HT1080 (cell line): Measurements from ENCODE around the gene SHANK1. TPM values are rescaled to one million over a fixed set of nuclear protein-coding genes. Genes with fewer than 3 reads are reported as not detected.

Experiments used
- DNase-seq: peaks from one replicate; pipeline ENCODE4 v3.0.0-alpha.2; 2015; ENCODE audit warnings: low read depth
- total RNA-seq: library from RNA; depleted of rRNA; stranded (reverse); fragments of >200 nt; shearing (Covaris generic); gene quantifications from 2 replicates; pipeline ENCODE4 v1.2.3, GENCODE V29; 2014

SHANK1 gene
- total RNA-seq, 1 experiment from 2014 or later: 10.5 TPM

- no peak for DNase-seq
Observed at GRCh38 chr19:50712833-50713232, 6.8 kb downstream of the SHANK1 start.

- no peak for DNase-seq
Observed at GRCh38 chr19:50711805-50712204, 7.8 kb downstream of the SHANK1 start.

DNA sequence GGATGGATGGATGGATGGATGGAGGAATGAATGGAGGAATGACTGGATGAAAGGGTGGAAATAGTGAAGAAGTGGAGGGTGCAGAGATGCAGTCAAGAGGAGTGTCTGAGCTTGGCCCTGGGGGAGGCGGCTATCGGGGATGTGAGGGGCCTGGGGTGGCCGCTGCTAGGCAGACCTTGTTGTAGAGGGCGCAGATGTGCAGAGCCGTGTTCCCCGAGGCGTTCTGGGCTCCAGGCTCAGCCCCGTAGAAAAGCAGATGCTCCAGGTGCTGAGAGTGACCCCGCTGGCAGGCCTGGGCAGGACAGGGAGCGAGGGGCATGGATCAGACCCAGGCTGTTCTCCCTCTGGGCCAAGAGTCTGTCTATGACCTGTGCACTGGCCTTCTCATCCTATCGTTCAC is 8.4 kb downstream of the SHANK1 start:
- DNase-seq: no peak

GRCh38 chr19:50710612-50711011 is 9.0 kb downstream of the SHANK1 start:
- no peak for DNase-seq

DNA sequence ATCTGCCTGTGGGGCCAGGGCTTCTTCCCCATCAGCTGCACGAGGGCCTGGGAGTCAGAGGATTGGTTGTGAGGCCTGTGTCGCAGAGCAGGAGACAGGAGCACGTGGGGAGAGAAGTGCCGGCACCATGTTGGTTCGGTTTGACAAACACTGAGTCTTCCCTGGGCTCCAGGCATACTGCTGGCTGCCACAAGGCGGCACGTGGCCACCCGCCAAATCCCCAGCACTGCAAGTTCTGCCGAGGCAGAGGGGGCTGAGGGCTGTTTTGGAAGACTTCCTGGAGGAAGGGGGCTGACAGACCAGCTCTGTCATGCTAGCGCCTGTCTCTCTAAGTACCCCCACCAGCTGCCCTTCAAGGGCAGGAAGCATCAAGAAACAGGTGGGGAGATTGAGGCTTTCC is 9.5 kb downstream of the SHANK1 start:
- no peak for DNase-seq

DNA sequence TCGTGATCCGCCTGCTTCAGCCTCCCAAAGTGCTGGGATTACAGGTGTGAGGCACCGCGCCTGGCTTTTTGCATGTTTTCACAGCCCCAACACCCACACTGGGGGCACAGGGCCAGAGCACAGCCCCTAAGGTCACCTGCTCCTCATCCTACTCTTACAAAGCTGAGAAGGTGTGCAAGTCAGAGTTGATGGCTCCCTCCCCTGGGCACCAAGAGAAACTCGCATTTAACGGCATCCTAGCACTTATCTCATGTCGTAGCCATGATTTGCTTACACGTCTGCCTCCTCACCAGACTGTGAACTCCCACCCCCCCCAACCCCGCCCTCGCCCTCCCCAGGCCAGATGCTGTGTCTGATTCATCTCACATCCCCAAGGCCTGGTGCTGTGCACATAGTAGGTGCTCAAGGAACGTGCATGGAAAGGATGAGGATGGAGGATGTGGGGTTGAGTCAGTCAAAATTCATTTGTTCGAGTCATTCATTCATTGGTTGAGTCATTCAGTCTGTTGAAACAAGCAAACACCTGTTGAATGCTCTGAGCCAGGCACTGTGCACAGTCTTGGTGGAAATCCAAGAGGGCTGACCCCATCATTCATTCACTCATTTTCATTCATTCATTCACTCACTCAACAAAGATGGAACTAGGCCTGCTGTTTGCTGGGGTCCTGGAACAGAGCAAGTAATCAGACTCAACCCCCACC is 11.3 kb downstream of the SHANK1 start:
- peak; percentile 63 for DNase-seq

GRCh38 chr19:50706387-50706786 is 13.2 kb downstream of the SHANK1 start:
- no peak for DNase-seq

DNA sequence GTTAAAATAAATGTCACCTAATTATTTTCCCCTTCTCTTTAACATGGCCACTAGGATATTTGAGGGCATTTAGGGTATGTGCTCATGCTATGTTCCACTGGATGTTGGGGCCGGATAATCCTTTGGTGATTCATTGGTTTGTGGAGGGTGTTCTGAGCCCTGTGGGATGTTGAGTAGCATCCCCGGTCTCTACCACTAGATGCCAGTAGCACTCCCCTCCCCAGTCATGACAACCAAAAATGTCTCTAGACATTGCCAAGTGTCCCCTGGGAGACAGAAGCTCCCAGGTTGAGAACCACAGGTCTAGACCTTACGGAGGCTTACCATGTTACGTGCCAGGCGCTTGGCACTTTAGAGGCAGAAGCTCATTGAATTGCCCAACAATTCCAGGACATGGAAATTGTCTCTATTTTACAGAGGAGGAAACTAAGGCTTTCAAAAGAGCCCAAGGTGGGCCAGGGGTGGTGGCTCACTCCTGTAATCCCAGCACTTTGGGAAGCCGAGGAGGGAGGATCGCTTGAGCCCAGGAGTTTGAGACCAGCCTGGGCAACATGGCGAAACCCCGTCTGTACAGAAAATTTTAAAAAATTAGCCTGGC is 14.1 kb downstream of the SHANK1 start:
- peak; percentile 91 for DNase-seq

GRCh38 chr19:50703915-50704796 is 15.4 kb downstream of the SHANK1 start:
- DNase-seq: peak; percentile 61

DNA sequence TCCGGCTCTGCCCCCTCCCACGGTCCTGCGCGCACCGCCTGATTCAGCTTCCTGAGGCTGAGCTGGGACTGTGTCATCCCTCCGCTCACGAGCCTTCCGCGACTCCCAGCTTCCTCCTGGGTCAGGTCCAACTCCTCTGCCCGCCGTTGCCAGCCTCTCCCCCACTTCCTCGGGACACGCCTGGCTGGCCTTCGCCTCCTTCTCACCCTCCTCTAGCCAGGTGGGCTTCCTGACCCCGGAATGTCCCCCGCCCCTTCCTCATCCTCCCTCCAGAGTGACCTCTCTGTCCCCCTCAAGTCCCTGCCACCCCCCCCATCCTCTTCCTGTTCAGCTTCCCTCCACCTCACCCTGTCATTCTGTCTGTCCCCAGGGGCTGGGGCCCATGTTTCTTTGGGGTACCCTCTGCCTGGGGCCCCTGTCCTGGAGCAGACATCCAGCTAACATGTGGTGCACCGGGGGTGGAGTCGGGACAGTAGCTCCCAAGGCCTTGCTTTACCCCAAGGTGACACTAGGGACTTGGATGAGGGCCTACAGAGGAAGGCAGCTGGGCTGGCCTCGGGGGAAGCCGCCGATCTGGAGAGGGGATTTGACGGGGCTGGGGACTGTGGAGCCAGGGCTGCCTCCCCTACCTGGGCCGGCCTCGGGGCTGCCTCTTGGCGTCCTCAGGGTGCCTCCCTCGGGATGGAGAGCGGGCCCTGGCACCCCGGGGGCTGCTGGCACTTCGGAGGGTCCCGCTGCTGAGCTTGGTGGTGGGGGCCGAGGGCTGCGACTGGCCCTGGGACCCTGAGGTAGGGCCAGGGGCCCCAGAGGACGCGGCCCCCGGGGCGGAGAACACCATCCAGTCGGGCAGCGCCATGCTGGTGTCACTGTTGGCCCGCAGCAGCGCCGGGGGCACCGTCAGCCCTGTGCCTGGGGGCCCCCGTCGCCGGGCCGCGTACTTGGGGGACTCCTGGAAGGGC is 16.5 kb downstream of the SHANK1 start:
- peak; percentile 87 for DNase-seq

DNA sequence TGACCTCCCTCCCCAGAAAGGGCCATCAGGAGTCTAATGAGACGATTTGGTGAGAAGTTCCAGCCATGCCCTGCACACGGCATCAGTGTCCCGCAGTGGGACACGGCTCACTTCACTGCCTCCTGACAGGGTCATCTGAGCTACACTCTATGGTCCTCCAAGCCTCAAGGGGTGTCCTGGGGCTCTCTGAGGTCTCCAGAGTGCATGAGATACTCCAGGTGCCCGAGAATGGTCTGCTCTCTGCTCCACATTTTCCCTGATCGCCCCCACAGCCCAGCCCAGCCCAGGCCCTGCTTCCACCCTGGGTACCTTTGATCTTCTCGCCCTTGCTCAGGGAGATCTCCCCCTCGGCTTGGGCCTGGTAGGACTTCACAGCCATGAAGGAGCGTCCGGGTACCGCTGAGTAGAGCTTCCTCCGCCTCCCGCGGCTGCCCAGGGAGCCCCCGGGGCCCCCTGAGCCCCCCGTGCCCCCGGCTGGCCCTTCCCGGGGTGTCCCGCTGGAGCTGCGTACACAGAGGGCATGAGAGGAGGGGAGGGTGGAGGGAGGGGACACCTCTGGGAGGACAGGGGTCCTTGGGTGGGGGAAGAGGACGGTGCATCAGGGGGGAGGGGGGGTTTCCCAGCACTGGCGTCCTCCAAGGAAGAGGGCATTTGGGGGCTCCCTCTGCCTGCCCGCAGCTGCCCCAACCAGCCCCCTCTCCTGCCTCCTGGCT is 17.3 kb downstream of the SHANK1 start:
- DNase-seq: no peak

DNA sequence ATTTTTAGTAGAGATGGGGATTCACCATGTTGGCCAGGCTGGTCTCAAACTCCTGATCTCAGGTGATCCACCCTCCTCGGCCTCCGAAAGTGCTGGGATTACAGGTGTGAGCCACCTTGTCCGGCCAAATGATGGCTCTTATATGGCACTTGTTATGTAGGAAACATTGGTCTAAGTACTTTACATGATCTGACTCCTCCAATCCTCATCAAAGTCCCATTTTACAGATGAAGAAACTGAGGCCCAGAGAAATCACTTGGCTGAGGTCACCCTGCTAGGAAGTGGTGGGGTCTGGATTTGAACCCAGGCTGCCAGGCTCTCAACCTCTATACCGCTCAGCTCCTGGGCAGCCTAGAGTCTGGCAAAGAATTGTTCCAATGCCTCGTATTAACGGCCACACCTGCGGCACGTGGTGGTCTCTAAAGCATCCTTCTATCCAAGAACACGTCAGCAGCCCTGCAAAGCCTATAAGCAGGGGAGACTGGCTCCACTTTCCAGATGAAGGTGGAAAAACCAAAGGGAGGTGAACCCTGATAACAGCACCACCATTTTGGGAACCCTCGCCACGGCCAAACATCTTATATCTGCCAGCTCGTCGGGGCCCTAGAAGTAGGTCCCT is 18.1 kb downstream of the SHANK1 start:
- no peak for DNase-seq

GRCh38 chr19:50697414-50698124 is 22.0 kb downstream of the SHANK1 start:
- DNase-seq: no peak

DNA sequence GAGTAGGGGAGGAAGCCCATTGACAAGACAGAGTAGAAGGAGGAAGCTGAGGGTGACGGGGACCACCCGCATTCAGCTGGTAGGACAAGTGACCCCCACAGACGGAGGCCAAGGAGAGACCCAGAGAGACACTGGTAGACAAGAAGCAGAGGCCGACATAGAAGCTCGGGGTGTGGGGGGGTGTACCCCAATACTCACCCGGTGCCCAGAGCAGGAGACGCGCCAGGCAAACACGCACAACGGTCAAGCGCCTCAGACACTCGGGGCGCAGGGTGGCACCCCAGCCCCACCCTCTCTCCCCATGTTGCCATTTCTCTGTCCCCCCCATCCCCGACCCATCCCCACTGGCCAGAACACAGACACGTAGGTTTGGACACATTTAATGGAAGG is 23.5 kb downstream of the SHANK1 start:
- DNase-seq: no peak

DNA sequence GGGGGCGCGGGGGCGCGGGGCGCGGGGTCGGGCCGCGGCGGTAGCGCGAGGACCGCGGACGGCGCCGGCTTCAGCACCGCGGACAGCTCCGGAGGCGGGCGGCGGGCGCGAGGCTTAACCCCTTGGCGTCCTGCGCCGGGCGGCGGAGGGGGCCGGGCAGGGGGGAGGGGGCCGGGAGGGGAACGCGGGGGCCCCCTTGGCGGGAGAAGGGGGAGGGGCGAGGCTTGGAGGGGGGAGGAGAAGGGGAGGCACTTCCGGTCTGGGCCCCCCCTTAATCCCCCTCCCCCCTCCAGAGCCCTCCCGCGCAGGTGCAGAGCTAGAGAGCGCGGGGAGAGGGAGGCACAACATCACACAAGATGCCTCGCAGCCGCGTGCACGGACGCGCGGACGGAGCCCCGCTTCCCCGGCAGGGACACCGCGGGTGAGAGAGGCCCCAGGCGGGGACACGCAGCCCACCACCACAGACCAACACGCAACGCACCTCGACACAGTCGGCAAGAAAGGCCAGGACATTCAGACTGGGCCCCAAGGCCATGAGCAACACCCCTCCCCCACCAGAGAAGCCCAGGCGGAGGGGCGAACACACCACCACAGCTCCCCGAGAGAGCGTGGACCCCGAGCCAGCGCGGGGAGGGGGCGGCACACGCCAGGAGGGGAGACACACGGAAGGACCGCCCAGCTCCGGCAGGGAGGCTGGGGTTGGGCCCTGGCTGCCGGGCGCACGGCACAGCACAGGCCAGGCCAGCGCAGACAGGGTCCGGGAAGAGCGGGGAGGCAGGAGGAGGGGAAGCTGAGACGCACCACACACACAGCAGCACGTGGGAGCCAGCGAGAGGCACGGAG is 24.1 kb downstream of the SHANK1 start:
- no peak for DNase-seq

- no peak for DNase-seq
Observed at GRCh38 chr19:50694815-50695145, 24.8 kb downstream of the SHANK1 start.

- no peak for DNase-seq
Observed at GRCh38 chr19:50693064-50693975, 26.3 kb downstream of the SHANK1 start.

DNA sequence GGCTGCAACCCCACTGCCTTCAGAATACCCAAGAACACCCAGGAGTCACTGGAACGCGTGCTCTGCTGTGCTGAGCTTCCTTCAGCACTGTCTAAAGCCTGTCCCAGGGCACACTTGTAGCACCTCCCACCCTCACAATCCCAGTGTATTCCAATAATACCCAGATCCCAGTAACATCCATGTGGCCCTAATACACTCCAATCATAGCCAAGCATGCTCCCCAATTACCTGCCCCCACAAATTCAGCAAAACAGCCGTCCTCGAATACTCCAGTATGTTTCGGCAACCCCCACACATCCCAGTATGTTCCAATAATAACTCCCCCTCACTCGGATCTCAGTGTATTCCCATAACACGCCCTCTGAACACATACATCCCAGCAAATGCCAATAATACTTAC is 29.2 kb downstream of the SHANK1 start:
- DNase-seq: no peak
